H1 (cell line): ENCODE measurements around the gene NMT2. TPM values are rescaled to one million over a fixed set of nuclear protein-coding genes. Genes with fewer than 3 reads are reported as not detected.

ENCODE experiments used
- CTCF ChIA-PET: fragments of 300-600 bp; sonication (Branson Sonifier 250); formaldehyde crosslinking; loops from one replicate; lab custom pipeline; 2021; ENCODE audit not compliant: partially characterized antibody; lab: Charles Lee
- POLR2A ChIA-PET: fragments of 300-600 bp; sonication (Branson Sonifier 250); formaldehyde crosslinking; loops from one replicate; lab custom pipeline; 2021; ENCODE audit warnings: inconsistent platforms; ENCODE audit not compliant: partially characterized antibody; lab: Charles Lee
- DNase-seq, 2 experiments: peaks; one replicate each; pipeline versions ENCODE4 v3.0.0 to v3.0.0-alpha.2; 2010 to 2022; ENCODE audit warnings: low spot score in 2 of 2, low read depth in 1 of 2, mixed read lengths in 1 of 2
- FAIRE-seq: peaks from 2 replicates; lab custom pipeline; 2011; peaks lifted over from hg19 to GRCh38; lab: Jason Lieb, UNC
- H2AFZ ChIP-seq: 2 replicates; pipeline ENCODE4 v1.8.1; 2012; ENCODE audit warnings: low read length, inconsistent platforms
- H2AK5ac ChIP-seq: 2 replicates; pipeline ENCODE4 v1.6.1; 2013; ENCODE audit warnings: low read depth, low read length
- H2BK120ac ChIP-seq: replicated peaks from 2 replicates; pipeline ENCODE3; 2013; ENCODE audit warnings: low read depth, low read length, inconsistent platforms
- H2BK12ac ChIP-seq: 2 replicates; pipeline ENCODE4 v1.6.1; 2013; ENCODE audit warnings: low read depth, low read length
- H2BK15ac ChIP-seq: 2 replicates; pipeline ENCODE4 v1.6.1; 2013; ENCODE audit warnings: low read length
- H2BK20ac ChIP-seq: 2 replicates; pipeline ENCODE4 v1.6.1; 2013; ENCODE audit warnings: low read length
- H2BK5ac ChIP-seq: 2 replicates; pipeline ENCODE4 v1.6.1; 2013; ENCODE audit warnings: low read depth, low read length
- H3K14ac ChIP-seq: 2 replicates; pipeline ENCODE4 v1.6.1; 2013; ENCODE audit warnings: inconsistent platforms; ENCODE audit not compliant: insufficient read length
- H3K18ac ChIP-seq: 2 replicates; pipeline ENCODE4 v1.6.1; 2013; ENCODE audit warnings: low read length; ENCODE audit errors: extremely low read depth
- H3K23ac ChIP-seq: 2 replicates; pipeline ENCODE4 v1.6.1; 2013; ENCODE audit warnings: inconsistent platforms; ENCODE audit not compliant: insufficient read length
- H3K23me2 ChIP-seq: 2 replicates; pipeline ENCODE4 v1.6.1; 2013; ENCODE audit warnings: low read depth, low read length
- H3K27ac ChIP-seq: 2 replicates; pipeline ENCODE4 v1.6.1; 2011; ENCODE audit warnings: low read depth, low read length, inconsistent platforms
- H3K27me3 ChIP-seq, 4 experiments: replicated peaks in 1 of 4; 1 replicate in 1 of 4; 2 replicates in 3 of 4; pipeline versions ENCODE4 v1.6.1 to v1.8.1; 2011 to 2013; ENCODE audit warnings: low read length in 3 of 4, mild to moderate bottlenecking in 3 of 4, inconsistent platforms in 2 of 4, mixed read lengths in 2 of 4, moderate library complexity in 1 of 4; ENCODE audit not compliant: control insufficient read depth in 3 of 4, insufficient read depth in 3 of 4; ENCODE audit errors: extremely low read depth in 1 of 4
- H3K36me3 ChIP-seq, 4 experiments: 2 replicates each; pipeline versions ENCODE4 v1.6.1 to v1.8.1; 2011 to 2013; ENCODE audit warnings: mild to moderate bottlenecking in 4 of 4, low read length in 3 of 4, moderate library complexity in 2 of 4, control low read depth in 1 of 4, inconsistent platforms in 1 of 4; ENCODE audit not compliant: insufficient read depth in 4 of 4, control insufficient read depth in 2 of 4
- H3K4ac ChIP-seq: replicated peaks from 2 replicates; pipeline ENCODE3; 2013; ENCODE audit warnings: low read length, low read depth, mixed read lengths, inconsistent platforms; ENCODE audit not compliant: insufficient read length
- H3K4me1 ChIP-seq, 4 experiments: replicated peaks in 1 of 4; 1 replicate in 1 of 4; 2 replicates in 3 of 4; pipeline versions ENCODE4 v1.6.1 to v1.8.1; 2011 to 2013; ENCODE audit warnings: low read length in 3 of 4, inconsistent platforms in 2 of 4, mixed read lengths in 1 of 4; ENCODE audit not compliant: insufficient read depth in 4 of 4, control insufficient read depth in 3 of 4
- H3K4me2 ChIP-seq, 2 experiments: 2 replicates each; pipeline versions ENCODE4 v1.6.1 to v1.8.1; 2011 to 2013; ENCODE audit warnings: low read depth in 2 of 2, low read length in 2 of 2, control low read depth in 1 of 2, inconsistent platforms in 1 of 2, mild to moderate bottlenecking in 1 of 2; ENCODE audit not compliant: insufficient read depth in 1 of 2
- H3K4me3 ChIP-seq, 4 experiments: fragments of 200-600, 300-600 bp in 1 of 4; sonication (generic), shearing (Covaris generic), sonication (Bioruptor Twin) in 1 of 4; 2 replicates each; pipeline versions ENCODE4 v1.5.1 to v1.8.1; 2011 to 2016; ENCODE audit warnings: low read length in 4 of 4, low read depth in 3 of 4, control low read depth in 2 of 4, inconsistent platforms in 2 of 4, mild to moderate bottlenecking in 2 of 4, mixed read lengths in 1 of 4, moderate library complexity in 1 of 4; ENCODE audit not compliant: insufficient read depth in 2 of 4; ENCODE audit errors: extremely low read depth in 1 of 4
- H3K56ac ChIP-seq: replicated peaks from 2 replicates; pipeline ENCODE3; 2013; ENCODE audit warnings: low read depth, mild to moderate bottlenecking, mixed read lengths, low read length, inconsistent platforms; ENCODE audit not compliant: insufficient read length
- H3K79me1 ChIP-seq: 2 replicates; pipeline ENCODE4 v1.6.1; 2013; ENCODE audit warnings: low read depth, low read length, control low read depth
- H3K79me2 ChIP-seq, 2 experiments: 2 replicates each; pipeline versions ENCODE4 v1.6.1 to v1.8.1; 2012 to 2013; ENCODE audit warnings: low read length in 2 of 2, mild to moderate bottlenecking in 2 of 2, inconsistent platforms in 1 of 2; ENCODE audit not compliant: insufficient read depth in 2 of 2, control insufficient read depth in 1 of 2
- H3K9ac ChIP-seq, 4 experiments: replicated peaks in 1 of 4; 1 replicate in 1 of 4; 2 replicates in 3 of 4; pipeline versions ENCODE4 v1.6.1 to v1.8.1; 2011 to 2013; ENCODE audit warnings: low read depth in 3 of 4, low read length in 3 of 4, control low read depth in 2 of 4, mild to moderate bottlenecking in 2 of 4, moderate library complexity in 2 of 4, inconsistent platforms in 1 of 4; ENCODE audit errors: extremely low read depth in 1 of 4
- H3K9me3 ChIP-seq, 2 experiments: 2 replicates each; pipeline versions ENCODE4 v1.6.1 to v1.8.1; 2012 to 2013; ENCODE audit warnings: mild to moderate bottlenecking in 2 of 2, moderate library complexity in 2 of 2, control low read depth in 1 of 2, inconsistent platforms in 1 of 2, low read depth in 1 of 2, low read length in 1 of 2, mixed read lengths in 1 of 2; ENCODE audit not compliant: insufficient read depth in 2 of 2
- H4K20me1 ChIP-seq, 2 experiments: replicated peaks in 1 of 2; 2 replicates each; pipeline versions ENCODE3 to v1.8.1; 2011 to 2013; ENCODE audit warnings: inconsistent platforms in 2 of 2, low read length in 2 of 2, mild to moderate bottlenecking in 1 of 2; ENCODE audit not compliant: insufficient read depth in 2 of 2, control insufficient read depth in 1 of 2
- H4K5ac ChIP-seq: 2 replicates; pipeline ENCODE4 v1.6.1; 2013; ENCODE audit warnings: low read length, low read depth, mixed read lengths, inconsistent platforms; ENCODE audit not compliant: insufficient read length
- H4K8ac ChIP-seq: 2 replicates; pipeline ENCODE4 v1.8.0; 2013; ENCODE audit warnings: mild to moderate bottlenecking, moderate library complexity, low read length, inconsistent platforms; ENCODE audit not compliant: insufficient read depth; ENCODE audit errors: extremely low read depth
- H4K91ac ChIP-seq: replicated peaks from 2 replicates; pipeline ENCODE3; 2013; ENCODE audit warnings: low read length, mixed read lengths, inconsistent platforms; ENCODE audit not compliant: insufficient read length
- ASH2L ChIP-seq: fragments of 200-600, 300-600 bp; sonication (generic); IDR thresholded peaks from one replicate; pipeline ENCODE4 v1.7.1; 2017; ENCODE audit warnings: low read length
- BACH1 ChIP-seq: IDR thresholded peaks from 2 replicates; pipeline ENCODE4 v1.6.1; 2012; ENCODE audit warnings: low read length, improper control_type of control experiment
- WGBS, 2 experiments: shearing (Covaris generic) in 1 of 2; methylation state at CpG; one replicate each; pipeline versions ENCODE4 v1.1.6 to v1.1.7; 2013 to 2015; ENCODE audit warnings: low lambda C conversion rate in 2 of 2, mixed read lengths in 2 of 2, inconsistent platforms in 1 of 2, low coverage in 1 of 2, missing lambda C conversion rate in 1 of 2; ENCODE audit not compliant: insufficient replicate concordance in 2 of 2, insufficient coverage in 1 of 2, insufficient read length in 1 of 2; ENCODE audit errors: extremely low coverage in 1 of 2, missing lambda C conversion rate in 1 of 2; 5-methylcytosine and 5-hydroxymethylcytosine counted together
- polyA plus RNA-seq, 7 experiments: library from polyadenylated mRNA; depleted of rRNA in 3 of 7; stranded (reverse) in 5 of 7; unstranded in 2 of 7; fragments of >200 nt in 5 of 7; fragments of 200-250 nt in 2 of 7; gene quantifications; 1 replicate in 5 of 7; 2 replicates in 1 of 7; 4 replicates in 1 of 7; pipeline versions ENCODE4 v1.2.1 to v1.2.3, GENCODE V29; 2011 to 2013; ENCODE audit warnings: missing spikeins in 2 of 7, mixed read lengths in 2 of 7
- total RNA-seq: library from RNA; stranded (reverse); fragmentation: NEBNext Ultra II Directional; extraction: Animal tissue kit (Norgen Biotek cat#: 25700); gene quantifications from 2 replicates; pipeline ENCODE4 v1.2.1, GENCODE V29; 2021

The NMT2 gene
- total and polyA plus RNA-seq, 2 of the 8 experiments (the other 6 are each of a cell fraction or from before 2014, with no cell fraction given), result 4.4 to 15.4 TPM

GRCh38 chr10:15083674-15084501, 84.6 kb downstream of the NMT2 start:
- H3K36me3 ChIP-seq, result no peaks in the 10 kb centered on the region
- H2BK12ac ChIP-seq, result peak overlapping the region; percentile 72
- no peak overlapping the region; the same call in 1 of the 2 replicates for H3K18ac ChIP-seq
- no peaks in the 10 kb centered on the region for H4K20me1 ChIP-seq
- no peak overlapping the region for H3K4ac ChIP-seq
- WGBS, 2 experiments, result 89% methylated on average over 18 of the region's 18 CpGs; no CpG with 5 or more reads in 1 of the 2 experiments
- POLR2A ChIA-PET, result interaction anchor here (1.0 to 6.0 kb wide), 2 partner anchors 8 to 15 kb away, joined by 3 to 33 read pairs; partner anchors contain the start of gene RPP38
- no peak for DNase-seq
- peak overlapping the region in 1 of 4 experiments; percentile 40; a peak in 1 of 8 replicates for H3K4me3 ChIP-seq
- 0 out of 2 replicates have a peak overlapping the region, but pooled peaks have one; percentile 38 for H2AFZ ChIP-seq
- H4K91ac ChIP-seq, result no peak overlapping the region
- H3K4me1 ChIP-seq, result peaks cover 0 to 10% (median 5%) of the 10 kb centered on the region in 4 experiments; a peak in 5 of 7 replicates
- peak overlapping the region in 2 of 4 experiments; percentile 14 to 48; a peak in 2 of 7 replicates for H3K9ac ChIP-seq
- H4K8ac ChIP-seq, result no peak overlapping the region
- H3K23me2 ChIP-seq, result no peaks in the 10 kb centered on the region
- H3K27ac ChIP-seq, result peak overlapping the region; percentile 68
- CTCF ChIA-PET, result interaction anchor here (0.8 to 3.4 kb wide), 6 partner anchors 9 to 133 kb away, joined by 3 to 16 read pairs (median 4); no protein-coding TSS in a partner anchor
- H3K9me3 ChIP-seq, result no peaks in the 10 kb centered on the region
- H3K4me2 ChIP-seq, result peak overlapping the region; percentile 44 to 46; a peak in 3 of 4 replicates
- H3K23ac ChIP-seq, result no peak overlapping the region
- H3K27me3 ChIP-seq, result no peaks in the 10 kb centered on the region
- H2BK20ac ChIP-seq, result no peak overlapping the region
- H2BK5ac ChIP-seq, result peak overlapping the region; percentile 69; the same call in 1 of the 2 replicates
- H2BK120ac ChIP-seq, result no peak overlapping the region
- H3K79me1 ChIP-seq, result 0 out of 2 replicates have a peak, but pooled peaks cover 2% of the 10 kb centered on the region
- no peak overlapping the region for H3K56ac ChIP-seq
- no peaks in the 10 kb centered on the region for H3K79me2 ChIP-seq
- peak; percentile 48 for TF ChIP-seq ASH2L
- no peak for TF ChIP-seq BACH1
- FAIRE-seq, result no peak
- H2BK15ac ChIP-seq, result no peak overlapping the region
- H2AK5ac ChIP-seq, result no peak overlapping the region; the same call in 1 of the 2 replicates
- H4K5ac ChIP-seq, result no peak overlapping the region
- no peak overlapping the region for H3K14ac ChIP-seq
